Type B pancreatic cell (in vitro differentiated cells): ENCODE data around the gene CNN1. TPM values are rescaled to one million over a fixed set of nuclear protein-coding genes. Genes with fewer than 3 reads are reported as not detected.

Source experiments
- DNase-seq: peaks from one replicate; pipeline ENCODE4 v3.0.0; 2021; ENCODE audit warnings: mixed read lengths; ENCODE audit not compliant: unreplicated experiment; ENCODE audit errors: extremely low spot score
- H3K27ac Mint-ChIP-seq: 2 replicates; pipeline ENCODE4 v1.8.0; 2021; ENCODE audit warnings: mild to moderate bottlenecking, mixed read lengths
- H3K27me3 Mint-ChIP-seq: 2 replicates; pipeline ENCODE4 v1.8.0; 2021; ENCODE audit warnings: mixed read lengths
- H3K36me3 Mint-ChIP-seq: 2 replicates; pipeline ENCODE4 v1.8.0; 2021; ENCODE audit warnings: mixed read lengths
- H3K4me1 Mint-ChIP-seq: one replicate; pipeline ENCODE4 v1.8.0; 2021; ENCODE audit warnings: mixed read lengths; ENCODE audit not compliant: unreplicated experiment
- H3K4me3 Mint-ChIP-seq: 2 replicates; pipeline ENCODE4 v1.8.0; 2021; ENCODE audit warnings: mild to moderate bottlenecking, mixed read lengths
- H3K9me3 Mint-ChIP-seq: 2 replicates; pipeline ENCODE4 v1.8.0; 2021; ENCODE audit warnings: mixed read lengths
- CTCF ChIP-seq: fragments of 200-600 bp; sonication (generic); conservative IDR thresholded peaks from 2 replicates; pipeline ENCODE4 v1.5.0; 2021; ENCODE audit warnings: antibody characterized with exemption, mild to moderate bottlenecking
- total RNA-seq: library from RNA; stranded (reverse); gene quantifications from 2 replicates; pipeline ENCODE4 v1.2.1, GENCODE V29; 2021; ENCODE audit warnings: low replicate concordance

CNN1 gene
- total RNA-seq, 1 donor from 2014 or later: 7.9 TPM

- Mint-ChIP-seq H3K4me3 (peak overlapping the region; percentile 22), H3K9me3 (no peaks in the 10 kb centered on the region), H3K36me3 (no peaks in the 10 kb centered on the region), H3K27me3 (peaks cover 12% of the 10 kb centered on the region), H3K27ac (no peak overlapping the region), H3K4me1 (peaks cover 10% of the 10 kb centered on the region)
- no peak for DNase-seq
- no peak for TF ChIP-seq CTCF
These were observed 3.7 kb upstream of the CNN1 start for GRCh38 chr19:11534948-11535347.

GRCh38 chr19:11535792-11536595 is 2.7 kb upstream of the CNN1 start:
- peaks cover 15% of the 10 kb centered on the region for H3K27me3 Mint-ChIP-seq
- peak; percentile 96 for TF ChIP-seq CTCF
- no peaks in the 10 kb centered on the region for H3K36me3 Mint-ChIP-seq
- H3K4me3 Mint-ChIP-seq: peak overlapping the region; percentile 73
- H3K27ac Mint-ChIP-seq: peak overlapping the region; percentile 57
- no peaks in the 10 kb centered on the region for H3K9me3 Mint-ChIP-seq
- DNase-seq: peak; percentile 93
- H3K4me1 Mint-ChIP-seq: peaks cover 10% of the 10 kb centered on the region

GRCh38 chr19:11539495-11540365 is 1.1 kb downstream of the CNN1 start:
- Mint-ChIP-seq H3K4me3 (peak overlapping the region; percentile 77), H3K27me3 (peaks cover 15% of the 10 kb centered on the region), H3K9me3 (no peaks in the 10 kb centered on the region), H3K36me3 (no peaks in the 10 kb centered on the region), H3K4me1 (peaks cover 10% of the 10 kb centered on the region), H3K27ac (no peak overlapping the region)
- TF ChIP-seq CTCF: no peak
- no peak for DNase-seq

- H3K36me3 Mint-ChIP-seq: no peaks in the 10 kb centered on the region
- no peak overlapping the region for H3K27ac Mint-ChIP-seq
- no peak overlapping the region for H3K4me3 Mint-ChIP-seq
- peaks cover 7% of the 10 kb centered on the region for H3K4me1 Mint-ChIP-seq
- TF ChIP-seq CTCF: no peak
- no peaks in the 10 kb centered on the region for H3K9me3 Mint-ChIP-seq
- DNase-seq: no peak
- H3K27me3 Mint-ChIP-seq: peaks cover 18% of the 10 kb centered on the region
These were observed 2.0 kb downstream of the CNN1 start for GRCh38 chr19:11540645-11541044.

GRCh38 chr19:11541238-11541637 is 2.6 kb downstream of the CNN1 start:
- no peak overlapping the region for H3K4me3 Mint-ChIP-seq
- H3K9me3 Mint-ChIP-seq: no peaks in the 10 kb centered on the region
- H3K27me3 Mint-ChIP-seq: peaks cover 18% of the 10 kb centered on the region
- DNase-seq: no peak
- no peak for TF ChIP-seq CTCF
- H3K36me3 Mint-ChIP-seq: no peaks in the 10 kb centered on the region
- H3K27ac Mint-ChIP-seq: no peak overlapping the region
- H3K4me1 Mint-ChIP-seq: peaks cover 5% of the 10 kb centered on the region
